Progenitor cell of endocrine pancreas (in vitro differentiated cells): ENCODE results near the gene AKAP10. TPM values are rescaled to one million over a fixed set of nuclear protein-coding genes. Genes with fewer than 3 reads are reported as not detected.

Experiments used
- DNase-seq: peaks from one replicate; pipeline ENCODE4 v3.0.0; 2021; ENCODE audit warnings: low spot score; ENCODE audit not compliant: unreplicated experiment
- H3K27ac Mint-ChIP-seq: 2 replicates; pipeline ENCODE4 v1.8.0; 2021; ENCODE audit warnings: mild to moderate bottlenecking, moderate library complexity, mixed read lengths
- H3K27me3 Mint-ChIP-seq: 2 replicates; pipeline ENCODE4 v1.8.0; 2021; ENCODE audit warnings: mixed read lengths
- H3K36me3 Mint-ChIP-seq: 2 replicates; pipeline ENCODE4 v1.8.0; 2022; ENCODE audit warnings: mixed read lengths; ENCODE audit not compliant: insufficient read depth
- H3K4me1 Mint-ChIP-seq: 2 replicates; pipeline ENCODE4 v1.8.0; 2021; ENCODE audit warnings: low read depth, mixed read lengths
- H3K4me3 Mint-ChIP-seq: 2 replicates; pipeline ENCODE4 v1.8.0; 2021; ENCODE audit warnings: low read depth, mild to moderate bottlenecking, moderate library complexity, mixed read lengths
- H3K9me3 Mint-ChIP-seq: 2 replicates; pipeline ENCODE4 v1.8.0; 2021; ENCODE audit warnings: low read depth, mixed read lengths
- total RNA-seq: library from RNA; stranded (reverse); gene quantifications from 2 replicates; pipeline ENCODE4 v1.2.1, GENCODE V29; 2021
- TF ChIP-seq, protein P1 (sequence below): fragments of 200-600 bp; sonication (generic); IDR thresholded peaks from one replicate; pipeline ENCODE4 v1.5.0; 2021; ENCODE audit warnings: antibody characterized with exemption, mild to moderate bottlenecking; ENCODE audit not compliant: unreplicated experiment

AKAP10 gene
- total RNA-seq, 1 donor from 2014 or later: 38.2 TPM

DNA sequence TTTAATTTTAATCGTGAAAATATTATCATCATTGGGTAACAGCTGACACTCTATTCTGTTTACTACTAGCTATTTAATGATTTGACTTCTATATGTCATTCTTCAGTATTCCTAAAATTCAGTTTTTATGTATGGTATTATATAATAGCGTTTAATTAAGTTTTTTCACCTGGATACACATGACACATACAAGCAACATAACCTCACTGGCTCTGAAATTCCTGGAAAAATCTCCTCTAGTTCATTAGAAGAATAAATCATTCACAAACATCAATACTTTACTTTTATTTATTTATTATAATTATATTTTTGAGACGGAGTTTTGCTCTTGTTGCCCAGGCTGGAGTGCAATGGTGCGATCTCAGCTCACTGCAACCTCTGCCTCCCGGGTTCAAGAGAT lies 44.0 kb downstream of the AKAP10 start:
- TF ChIP-seq, protein P1, sequence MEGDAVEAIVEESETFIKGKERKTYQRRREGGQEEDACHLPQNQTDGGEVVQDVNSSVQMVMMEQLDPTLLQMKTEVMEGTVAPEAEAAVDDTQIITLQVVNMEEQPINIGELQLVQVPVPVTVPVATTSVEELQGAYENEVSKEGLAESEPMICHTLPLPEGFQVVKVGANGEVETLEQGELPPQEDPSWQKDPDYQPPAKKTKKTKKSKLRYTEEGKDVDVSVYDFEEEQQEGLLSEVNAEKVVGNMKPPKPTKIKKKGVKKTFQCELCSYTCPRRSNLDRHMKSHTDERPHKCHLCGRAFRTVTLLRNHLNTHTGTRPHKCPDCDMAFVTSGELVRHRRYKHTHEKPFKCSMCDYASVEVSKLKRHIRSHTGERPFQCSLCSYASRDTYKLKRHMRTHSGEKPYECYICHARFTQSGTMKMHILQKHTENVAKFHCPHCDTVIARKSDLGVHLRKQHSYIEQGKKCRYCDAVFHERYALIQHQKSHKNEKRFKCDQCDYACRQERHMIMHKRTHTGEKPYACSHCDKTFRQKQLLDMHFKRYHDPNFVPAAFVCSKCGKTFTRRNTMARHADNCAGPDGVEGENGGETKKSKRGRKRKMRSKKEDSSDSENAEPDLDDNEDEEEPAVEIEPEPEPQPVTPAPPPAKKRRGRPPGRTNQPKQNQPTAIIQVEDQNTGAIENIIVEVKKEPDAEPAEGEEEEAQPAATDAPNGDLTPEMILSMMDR: no peak
- H3K9me3 Mint-ChIP-seq: no peaks in the 10 kb centered on the region
- no peaks in the 10 kb centered on the region for H3K27me3 Mint-ChIP-seq
- no peak for DNase-seq
- H3K4me1 Mint-ChIP-seq: peaks cover 2% of the 10 kb centered on the region
- H3K27ac Mint-ChIP-seq: no peak overlapping the region
- H3K36me3 Mint-ChIP-seq: peaks cover 26% of the 10 kb centered on the region
- H3K4me3 Mint-ChIP-seq: no peak overlapping the region

DNA sequence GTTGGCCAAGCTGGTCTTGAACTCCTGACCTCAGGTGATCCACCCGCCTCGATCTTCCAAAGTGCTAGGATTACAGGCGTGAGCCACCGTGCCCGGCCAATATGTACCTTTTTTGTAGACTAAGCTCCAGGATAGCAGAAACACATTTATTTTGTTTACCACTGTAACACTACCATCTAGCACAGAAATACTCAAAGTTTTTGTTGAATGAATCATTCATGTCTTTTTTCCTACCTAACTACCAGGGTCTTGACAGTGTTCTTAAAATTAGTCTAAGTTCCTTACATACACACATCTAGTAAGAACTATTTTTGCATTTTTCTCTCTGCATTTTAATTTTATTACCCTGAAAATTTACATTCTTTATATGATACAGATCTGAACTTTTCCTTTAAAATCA lies 44.4 kb downstream of the AKAP10 start:
- Mint-ChIP-seq H3K36me3 (peaks cover 29% of the 10 kb centered on the region), H3K27me3 (no peaks in the 10 kb centered on the region), H3K4me3 (no peak overlapping the region), H3K4me1 (peaks cover 2% of the 10 kb centered on the region), H3K27ac (peak overlapping the region; percentile 67), H3K9me3 (no peaks in the 10 kb centered on the region)
- DNase-seq: no peak
- TF ChIP-seq, protein P1: no peak

DNA sequence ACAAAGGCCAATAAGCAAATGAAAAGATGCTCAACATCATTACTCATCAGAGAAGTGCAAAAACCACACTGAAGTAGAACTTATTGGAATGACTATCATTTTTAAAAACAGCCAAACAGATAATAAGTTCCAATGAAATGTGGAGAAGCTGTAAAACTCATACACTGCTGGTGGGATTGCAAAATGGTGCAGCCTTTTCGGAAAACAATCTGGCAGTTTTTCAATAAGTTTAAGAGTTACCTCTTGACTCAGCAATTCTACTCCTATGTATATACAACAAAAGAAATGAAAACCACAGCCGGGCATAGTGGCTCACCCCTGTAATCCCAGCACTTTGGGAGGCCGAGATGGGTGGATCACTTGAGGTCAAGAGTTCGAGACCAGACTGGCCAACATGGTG lies 49.3 kb downstream of the AKAP10 start:
- Mint-ChIP-seq H3K27me3 (no peaks in the 10 kb centered on the region), H3K36me3 (peaks cover 40% of the 10 kb centered on the region), H3K9me3 (no peaks in the 10 kb centered on the region), H3K4me3 (no peak overlapping the region), H3K4me1 (peaks cover 2% of the 10 kb centered on the region), H3K27ac (no peak overlapping the region)
- no peak for DNase-seq
- TF ChIP-seq, protein P1: no peak

DNA sequence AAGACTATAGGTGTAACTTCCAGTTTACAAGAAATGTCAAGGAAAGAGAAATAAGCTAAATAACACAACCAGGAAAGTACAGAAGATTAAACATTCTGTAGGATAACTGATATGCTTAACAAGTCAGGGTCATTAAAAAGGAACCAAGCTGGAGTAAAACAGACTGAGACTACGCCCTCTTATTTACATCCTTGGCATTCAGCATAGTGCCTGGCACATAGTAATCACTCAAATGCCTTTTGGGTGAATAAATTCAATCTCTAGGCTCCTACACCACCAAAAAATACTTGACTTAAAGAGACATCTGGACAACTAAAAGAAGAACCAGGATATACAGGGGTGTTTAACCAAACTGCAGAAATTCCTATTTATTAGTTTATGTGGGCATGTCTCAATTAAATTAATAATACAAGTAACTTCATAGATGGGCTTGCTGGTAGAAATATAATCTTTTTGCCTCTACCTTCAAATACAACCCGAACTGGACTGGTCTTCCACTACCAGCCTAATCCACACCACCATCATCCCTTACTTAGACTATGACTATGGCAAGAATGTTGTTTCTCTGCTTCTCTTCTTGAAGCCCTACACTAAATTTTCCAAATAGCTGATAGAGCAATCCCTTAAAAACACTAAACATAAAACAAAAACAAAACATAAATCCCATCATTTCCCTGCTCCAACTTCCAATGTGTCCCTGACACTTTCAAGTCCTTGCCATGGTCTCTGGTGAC lies 62.2 kb downstream of the AKAP10 start:
- peak overlapping the region; percentile 18 for H3K27ac Mint-ChIP-seq
- H3K9me3 Mint-ChIP-seq: no peaks in the 10 kb centered on the region
- no peaks in the 10 kb centered on the region for H3K27me3 Mint-ChIP-seq
- H3K4me1 Mint-ChIP-seq: no peaks in the 10 kb centered on the region
- DNase-seq: no peak
- peaks cover 30% of the 10 kb centered on the region for H3K36me3 Mint-ChIP-seq
- TF ChIP-seq, protein P1: no peak
- no peak overlapping the region for H3K4me3 Mint-ChIP-seq

DNA sequence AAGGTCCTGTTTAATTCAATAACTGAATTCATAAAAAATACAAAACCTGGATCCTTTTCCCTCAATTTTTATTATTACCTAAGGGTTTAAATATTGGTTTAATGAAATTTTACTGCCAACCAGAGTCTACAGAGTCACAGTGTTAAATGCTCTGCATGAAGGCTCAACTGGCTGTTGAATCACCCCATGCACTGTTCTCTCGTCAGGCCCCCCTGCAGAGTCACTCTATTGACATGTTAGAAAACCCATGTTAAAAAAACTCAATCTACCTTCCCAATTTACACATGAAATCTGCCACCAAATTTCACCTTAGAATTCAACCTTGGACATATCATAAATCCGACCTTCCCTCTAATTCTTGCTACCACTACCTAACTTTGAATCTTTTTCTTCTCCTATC lies 66.6 kb downstream of the AKAP10 start:
- Mint-ChIP-seq H3K4me1 (peaks cover 5% of the 10 kb centered on the region), H3K36me3 (peaks cover 39% of the 10 kb centered on the region), H3K27ac (no peak overlapping the region), H3K9me3 (no peaks in the 10 kb centered on the region), H3K27me3 (no peaks in the 10 kb centered on the region), H3K4me3 (no peak overlapping the region)
- no peak for DNase-seq
- TF ChIP-seq, protein P1: no peak
